Neural cell (in vitro differentiated cells): ENCODE results near the gene EXOC4. TPM values are rescaled to one million over a fixed set of nuclear protein-coding genes. Genes with fewer than 3 reads are reported as not detected.

Experiments
- H2AFZ ChIP-seq: fragments of 200-600, 300-800 bp; sonication (generic), shearing (Covaris generic); 2 replicates; pipeline ENCODE4 v1.6.0; 2014; ENCODE audit warnings: low read depth, mild to moderate bottlenecking, antibody characterized with exemption, low read length, moderate library complexity
- H3F3A ChIP-seq: fragments of 200-600 bp; shearing (Covaris generic); 2 replicates; pipeline ENCODE4 v1.6.1; 2016; ENCODE audit warnings: mild to moderate bottlenecking, moderate library complexity, mixed read lengths, antibody characterized with exemption, low read length; ENCODE audit not compliant: insufficient read depth, poor library complexity, severe bottlenecking
- H3K27ac ChIP-seq: fragments of 200-600, 300-800 bp; sonication (generic), shearing (Covaris generic); 2 replicates; pipeline ENCODE4 v1.5.1; 2014; ENCODE audit warnings: mild to moderate bottlenecking, low read length, moderate library complexity
- H3K27me3 ChIP-seq: fragments of 300-800, 200-600 bp; sonication (generic), shearing (Covaris generic); 2 replicates; pipeline ENCODE4 v1.6.0; 2014; ENCODE audit warnings: mild to moderate bottlenecking, low read depth, low read length, moderate library complexity; ENCODE audit not compliant: insufficient read depth
- H3K36me3 ChIP-seq: fragments of 300-800, 200-600 bp; sonication (generic), shearing (Covaris generic); 2 replicates; pipeline ENCODE4 v1.5.1; 2014; ENCODE audit warnings: mild to moderate bottlenecking, antibody characterized with exemption, low read length, moderate library complexity; ENCODE audit not compliant: insufficient read depth
- H3K4me2 ChIP-seq: fragments of 300-800, 200-600 bp; sonication (generic), shearing (Covaris generic); 2 replicates; pipeline ENCODE4 v1.6.0; 2014; ENCODE audit warnings: mild to moderate bottlenecking, low read length
- H3K4me3 ChIP-seq: fragments of 300-800, 200-600 bp; sonication (generic), shearing (Covaris generic); 2 replicates; pipeline ENCODE4 v1.5.1; 2014; ENCODE audit warnings: mild to moderate bottlenecking, low read length, moderate library complexity
- H3K79me2 ChIP-seq: fragments of 200-600 bp; shearing (Covaris generic); replicated peaks from 2 replicates; pipeline ENCODE4 v1.6.0; 2014; ENCODE audit warnings: mild to moderate bottlenecking, low read length, moderate library complexity; ENCODE audit not compliant: insufficient read depth
- H3K9ac ChIP-seq: fragments of 300-800, 200-600 bp; sonication (generic), shearing (Covaris generic); 2 replicates; pipeline ENCODE4 v1.6.1; 2016; ENCODE audit warnings: mild to moderate bottlenecking, low read length, mixed read lengths
- H3K9me2 ChIP-seq: fragments of 200-600 bp; shearing (Covaris generic); 2 replicates; pipeline ENCODE4 v1.6.1; 2016; ENCODE audit warnings: mild to moderate bottlenecking, low read length, mixed read lengths; ENCODE audit not compliant: insufficient read depth
- H3K9me3 ChIP-seq: fragments of 200-600, 300-800 bp; sonication (generic), shearing (Covaris generic); 2 replicates; pipeline ENCODE4 v1.6.1; 2016; ENCODE audit warnings: mild to moderate bottlenecking, mixed run types, low read length, moderate library complexity, mixed read lengths
- H4K20me1 ChIP-seq: fragments of 200-600 bp; shearing (Covaris generic); 2 replicates; pipeline ENCODE4 v1.6.1; 2016; ENCODE audit warnings: mild to moderate bottlenecking, mixed run types; ENCODE audit not compliant: insufficient read depth
- CTCF ChIP-seq: fragments of 450-650 bp; IDR thresholded peaks from 2 replicates; pipeline ENCODE4 v1.5.1; 2014; ENCODE audit warnings: antibody characterized with exemption, mild to moderate bottlenecking, moderate library complexity; ENCODE audit not compliant: poor library complexity, severe bottlenecking
- EP300 ChIP-seq: fragments of 450-650 bp; conservative IDR thresholded peaks from 2 replicates; pipeline ENCODE4 v1.6.1; 2014; ENCODE audit warnings: antibody characterized with exemption, mild to moderate bottlenecking, moderate library complexity; ENCODE audit not compliant: poor library complexity, severe bottlenecking
- EZH2 ChIP-seq: fragments of 200-600, 300-800 bp; shearing (Covaris generic), sonication (generic); IDR thresholded peaks from 2 replicates; pipeline ENCODE4 v1.6.1; 2014; ENCODE audit warnings: antibody characterized with exemption, low read length, borderline replicate concordance, mild to moderate bottlenecking; ENCODE audit not compliant: insufficient read depth, poor library complexity, severe bottlenecking
- MXI1 ChIP-seq: fragments of 450-650 bp; conservative IDR thresholded peaks from 2 replicates; pipeline ENCODE4 v1.6.1; 2014; ENCODE audit warnings: antibody characterized with exemption, mild to moderate bottlenecking; ENCODE audit not compliant: poor library complexity, severe bottlenecking
- POLR2AphosphoS5 ChIP-seq: IDR thresholded peaks from 2 replicates; pipeline ENCODE4 v1.6.1; 2012
- RAD21 ChIP-seq: fragments of 450-650 bp; conservative IDR thresholded peaks from 2 replicates; pipeline ENCODE4 v1.6.1; 2014; ENCODE audit warnings: antibody characterized with exemption, mild to moderate bottlenecking, moderate library complexity
- REST ChIP-seq: IDR thresholded peaks from 2 replicates; pipeline ENCODE4 v1.6.1; 2012; ENCODE audit warnings: borderline replicate concordance
- SMC3 ChIP-seq: fragments of 450-650 bp; conservative IDR thresholded peaks from 2 replicates; pipeline ENCODE4 v1.6.1; 2014; ENCODE audit warnings: antibody characterized with exemption, mild to moderate bottlenecking, moderate library complexity; ENCODE audit not compliant: poor library complexity
- TAF1 ChIP-seq: IDR thresholded peaks from 2 replicates; pipeline ENCODE4 v1.6.1; 2012; ENCODE audit warnings: low read depth
- polyA plus RNA-seq: library from polyadenylated mRNA; depleted of rRNA; stranded (reverse); fragments of >200 nt; gene quantifications from 2 replicates; pipeline ENCODE4 v1.2.3, GENCODE V29; 2014

Gene EXOC4
- polyA plus RNA-seq, 1 donor from 2014 or later, result 36.5 TPM

- H3F3A ChIP-seq, result peaks cover 7% of the 10 kb centered on the region
- H3K27ac ChIP-seq, result no peak overlapping the region
- no peaks in the 10 kb centered on the region for H3K9me3 ChIP-seq
- no peaks in the 10 kb centered on the region for H3K9me2 ChIP-seq
- H4K20me1 ChIP-seq, result no peaks in the 10 kb centered on the region
- H3K36me3 ChIP-seq, result no peaks in the 10 kb centered on the region
- no peak overlapping the region for H3K9ac ChIP-seq
- no peak for TF ChIP-seq MXI1
- TF ChIP-seq REST, result no peak
- TF ChIP-seq SMC3, result no peak
- no peak for TF ChIP-seq RAD21
- H3K79me2 ChIP-seq, result no peaks in the 10 kb centered on the region
- H3K27me3 ChIP-seq, result no peaks in the 10 kb centered on the region
- no peak overlapping the region for H3K4me2 ChIP-seq
- H3K4me3 ChIP-seq, result no peak overlapping the region
- H2AFZ ChIP-seq, result no peak overlapping the region
Measured at GRCh38 chr7:133769668-133770067, 516.8 kb downstream of the EXOC4 start.

- TF ChIP-seq EP300 (no peak), POLR2AphosphoS5 (peak; percentile 21), EZH2 (no peak)
- no peak overlapping the region for H2AFZ ChIP-seq
Measured at GRCh38 chr7:133770863-133771492, 518.1 kb downstream of the EXOC4 start.

GRCh38 chr7:133771788-133772419, 519.0 kb downstream of the EXOC4 start:
- Histone ChIP-seq H4K20me1 (no peaks in the 10 kb centered on the region), H3K9me3 (no peaks in the 10 kb centered on the region), H3K4me3 (peak overlapping the region; percentile 32), H3K27me3 (no peaks in the 10 kb centered on the region), H3K36me3 (no peaks in the 10 kb centered on the region), H3K9ac (no peak overlapping the region), H3K79me2 (no peaks in the 10 kb centered on the region), H3K9me2 (no peaks in the 10 kb centered on the region), H3K4me2 (no peak overlapping the region), H3F3A (peaks cover 7% of the 10 kb centered on the region), H3K27ac (peak overlapping the region; percentile 18), H2AFZ (no peak overlapping the region)
- no peak for TF ChIP-seq REST
- TF ChIP-seq RAD21, result no peak
- TF ChIP-seq SMC3, result no peak
- no peak for TF ChIP-seq EP300
- TF ChIP-seq EZH2, result no peak
- no peak for TF ChIP-seq MXI1
- no peak for TF ChIP-seq POLR2AphosphoS5
- no peak for TF ChIP-seq TAF1
- TF ChIP-seq CTCF, result no peak

More at GRCh38 chr7:133770863-133771492, 518.1 kb downstream of the EXOC4 start:
- H3K9me3 ChIP-seq, result no peaks in the 10 kb centered on the region
- H3K27me3 ChIP-seq, result no peaks in the 10 kb centered on the region
- H3K4me3 ChIP-seq, result peak overlapping the region; percentile 32
- no peak overlapping the region for H3K9ac ChIP-seq
- H3K36me3 ChIP-seq, result no peaks in the 10 kb centered on the region
- peaks cover 7% of the 10 kb centered on the region for H3F3A ChIP-seq
- no peaks in the 10 kb centered on the region for H3K9me2 ChIP-seq
- H3K27ac ChIP-seq, result peak overlapping the region; percentile 18
- no peaks in the 10 kb centered on the region for H4K20me1 ChIP-seq
- H3K79me2 ChIP-seq, result no peaks in the 10 kb centered on the region
- no peak overlapping the region for H3K4me2 ChIP-seq
